Adrenal gland (tissue), 12 donors: ENCODE results near the gene GABPB1. TPM values are rescaled to one million over a fixed set of nuclear protein-coding genes. Genes with fewer than 3 reads are reported as not detected.

Experiments
- DNase-seq, 7 donors: peaks; one replicate each; pipeline ENCODE4 v3.0.0-alpha.2; 2019 to 2020
- H3K27ac ChIP-seq, 5 donors: fragments of 200-600 bp; sonication (generic) in 4 of 5; 1 replicate in 3 of 5; 2 replicates in 2 of 5; pipeline versions ENCODE4 v1.5.1 to v1.8.0; 2016 to 2020; ENCODE audit warnings: mild to moderate bottlenecking in 1 of 5
- H3K27me3 ChIP-seq: fragments of 200-600 bp; 2 replicates; pipeline ENCODE4 v1.8.0; 2021
- H3K36me3 ChIP-seq, 2 donors: fragments of 200-600 bp; replicated peaks in 1 of 2; 1 replicate in 1 of 2; 2 replicates in 1 of 2; pipeline versions ENCODE4 v1.5.1 to v1.8.0; 2018 to 2022
- H3K4me1 ChIP-seq, 2 donors: fragments of 200-600 bp; replicated peaks in 1 of 2; 1 replicate in 1 of 2; 2 replicates in 1 of 2; pipeline versions ENCODE4 v1.5.1 to v1.8.0; 2018 to 2021
- H3K4me3 ChIP-seq, 4 donors: fragments of 200-600 bp; sonication (generic) in 3 of 4; one replicate each; pipeline ENCODE4 v1.5.1; 2016 to 2018
- H3K9me3 ChIP-seq, 3 donors: fragments of 200-600 bp; sonication (generic) in 1 of 3; replicated peaks in 1 of 3; 1 replicate in 2 of 3; 2 replicates in 1 of 3; pipeline versions ENCODE4 v1.5.1 to v1.8.0; 2016 to 2021
- CTCF ChIP-seq, 6 experiments: fragments of 450-650 bp in 4 of 6; fragments of 200-600 bp in 2 of 6; sonication (generic) in 1 of 6; IDR thresholded peaks; 1 replicate in 5 of 6; 2 replicates in 1 of 6; pipeline versions ENCODE4 v1.5.1 to v1.8.0; 2016 to 2021; ENCODE audit warnings: antibody characterized with exemption in 6 of 6, mild to moderate bottlenecking in 2 of 6, moderate library complexity in 1 of 6
- POLR2A ChIP-seq, 2 donors: fragments of 450-650 bp; IDR thresholded peaks; one replicate each; pipeline ENCODE4 v1.6.1; 2017; ENCODE audit warnings: antibody characterized with exemption in 2 of 2, mild to moderate bottlenecking in 2 of 2, moderate library complexity in 1 of 2
- WGBS, 4 donors: extraction: QIAGEN DNeasy Blood & Tissue Kit in 2 of 4; methylation state at CpG; one replicate each; pipeline versions ENCODE4 v1.1.5 to v1.1.7; 2013 to 2017; 5-methylcytosine and 5-hydroxymethylcytosine counted together
- intact Hi-C, 2 donors: fragments of 100-400 bp; cut with DNase I; formaldehyde crosslinking; loops; one replicate each; pipeline versions ENCODE4 v1.14.1 to v1.15.0; 2022 to 2023
- polyA plus RNA-seq, 3 donors: library from polyadenylated mRNA; stranded (reverse); fragments of 200-250 nt in 2 of 3; fragments of 350-450 nt in 1 of 3; fragmentation: Illumina TruSeq in 1 of 3; extraction: RNeasy Lipid Tissue Mini Kit (QIAGEN cat#74804) in 1 of 3; gene quantifications; one replicate each; pipeline ENCODE4 v1.2.3, GENCODE V29; 2013 to 2014
- small RNA-seq, 2 donors: library from RNA; depleted of rRNA; stranded (forward); fragments of <200 nt; gene quantifications; one replicate each; pipeline ENCODE3, GENCODE V24; 2016
- total RNA-seq, 9 donors: library from RNA; depleted of rRNA in 4 of 9; stranded (reverse); fragments of >200 nt in 4 of 9; fragments of 120-200 nt in 1 of 9; fragmentation: NEBNext Ultra II Directional in 1 of 9; extraction: Animal tissue kit (Norgen Biotek cat#: 25700) in 1 of 9; gene quantifications; one replicate each; pipeline versions ENCODE4 v1.1.0 to v1.2.4, GENCODE V29; 2013 to 2023
- donor health status: healthy with polysubstance abuse.
- donor health status: Bipolar disorder and iron deficiency.
- donor health status: DM: yes; HTN: yes; CAD: no.
- donor health status: DM: no; HTN: no; CAD: no.
- donor health status: DM: no; HTN: no; CAD: no.
- donor health status: DM: yes; HTN: yes; CAD: no.

GABPB1 gene
- total and polyA plus RNA-seq, 12 donors, result 3.7 to 24.3 (median 14.7) TPM

GRCh38 chr15:50225938-50226337 lies 129.1 kb downstream of the GABPB1 start:
- no peaks in the 10 kb centered on the region for H3K9me3 ChIP-seq
- TF ChIP-seq POLR2A (IDR thresholded peaks at IDR 0.05) (no peak), CTCF (IDR thresholded peaks at IDR 0.05) (no peak)

More at GRCh38 chr15:50225938-50226337, 129.1 kb downstream of the GABPB1 start:
- whole genome bisulfite sequencing, 4 donors, result 94 to 96% (median 96%) methylated on average over 3 of the region's 3 CpGs
- Histone ChIP-seq H3K4me1 (no peaks in the 10 kb centered on the region), H3K27ac (no peak overlapping the region), H3K36me3 (no peaks in the 10 kb centered on the region), H3K27me3 (no peaks in the 10 kb centered on the region), H3K4me3 (no peak overlapping the region)
- DNase-seq, result no peak
- intact Hi-C loops, result no loop called here

Small RNA genes within 50 kb of the gene (small RNA-seq; reads per million reads assigned to genes)
- gene RNU6-94P, result 0 reads per million in 2 donors

Other genes with a start within 250 kb of the GABPB1 start
- gene ATP8B4, start 236.0 kb downstream of the GABPB1 start, total RNA-seq, result 10 to 100 TPM in 3 of 9 donors, 1 to 10 TPM in 6; 2.1 to 23.9 (median 8.1) TPM
- 1 to 10 TPM; 2.4 to 3.6 (median 2.7) TPM for gene ATP8B4, start 236.0 kb downstream of the GABPB1 start, polyA plus RNA-seq
- gene SLC27A2, start 173.0 kb downstream of the GABPB1 start, total RNA-seq, result 10 to 100 TPM in 8 of 9 donors, under 1 TPM in 1; 0.22 to 49.5 (median 34.4) TPM
- gene SLC27A2, start 173.0 kb downstream of the GABPB1 start, polyA plus RNA-seq, result 10 to 100 TPM in 1 of 3 donors, 1 to 10 TPM in 2; 8.0 to 13.0 (median 8.1) TPM
- gene HDC, start 89.5 kb downstream of the GABPB1 start, total RNA-seq, result under 1 TPM in 4 of 9 donors, not detected in 5; 0.11 to 0.28 (median 0.19) TPM
- gene HDC, start 89.5 kb downstream of the GABPB1 start, polyA plus RNA-seq, result under 1 TPM in 2 of 3 donors, not detected in 1; 0.13 to 0.32 TPM
- gene USP8, start 69.2 kb upstream of the GABPB1 start, total RNA-seq, result 10 to 100 TPM; 34.4 to 81.6 (median 60.5) TPM
- 10 to 100 TPM; 15.4 to 78.4 (median 16.5) TPM for gene USP8, start 69.2 kb upstream of the GABPB1 start, polyA plus RNA-seq
- under 1 TPM in 2 of 9 donors, not detected in 7; 0.49 to 0.55 TPM for gene USP50, start 191.5 kb upstream of the GABPB1 start, total RNA-seq
- not detected for gene USP50, start 191.5 kb upstream of the GABPB1 start, polyA plus RNA-seq